PFSK-1 (cell line): ENCODE measurements around the gene SERINC4.

ENCODE experiments used
- FOXP2 ChIP-seq: optimal IDR thresholded peaks from 2 replicates; pipeline ENCODE3; 2011; ENCODE audit warnings: borderline replicate concordance, control low read depth, inconsistent platforms; ENCODE audit not compliant: insufficient read depth; ENCODE audit errors: extremely low read length, extremely low read depth
- POLR2AphosphoS5 ChIP-seq: IDR thresholded peaks from 2 replicates; pipeline ENCODE4 v1.6.1; 2012; ENCODE audit warnings: low read depth, mild to moderate bottlenecking, control low read depth, low read length, moderate library complexity
- REST ChIP-seq, 2 experiments: IDR thresholded peaks; 2 replicates each; pipeline versions ENCODE4 v1.6.1 to v1.8.0; 2011 to 2012; ENCODE audit warnings: low read depth in 2 of 2, low read length in 2 of 2, control low read depth in 1 of 2, inconsistent platforms in 1 of 2, mild to moderate bottlenecking in 1 of 2, moderate library complexity in 1 of 2; ENCODE audit not compliant: insufficient read depth in 1 of 2
- SIN3A ChIP-seq: IDR thresholded peaks from 2 replicates; pipeline ENCODE4 v1.6.1; 2012; ENCODE audit warnings: mild to moderate bottlenecking, low read length, moderate library complexity, borderline replicate concordance; ENCODE audit not compliant: insufficient read depth
- TAF1 ChIP-seq: IDR thresholded peaks from 2 replicates; pipeline ENCODE4 v1.6.1; 2012; ENCODE audit warnings: low read length, control low read depth, borderline replicate concordance; ENCODE audit not compliant: insufficient read depth

SERINC4 gene

GRCh38 chr15:43779016-43779415, 21.0 kb downstream of the SERINC4 start:
- no peak for TF ChIP-seq TAF1
- TF ChIP-seq REST (IDR thresholded peaks at IDR 0.05; ENCODE audit: insufficient read depth in 1 of 2, low read depth in 2 of 2, low read length in 2 of 2), result no peak
- TF ChIP-seq POLR2AphosphoS5, result no peak
- TF ChIP-seq SIN3A, result no peak
- TF ChIP-seq FOXP2, result no peak

GRCh38 chr15:43777267-43777914, 22.6 kb downstream of the SERINC4 start:
- no peak for TF ChIP-seq SIN3A
- peak; percentile 60 for TF ChIP-seq FOXP2
- TF ChIP-seq REST (IDR thresholded peaks at IDR 0.05; ENCODE audit: insufficient read depth in 1 of 2, low read depth in 2 of 2, low read length in 2 of 2), result no peak
- TF ChIP-seq POLR2AphosphoS5, result no peak; the same call in none of the 2 replicates
- no peak for TF ChIP-seq TAF1

- no peak for TF ChIP-seq TAF1
- peak; percentile 72; the same call in 1 of the 2 replicates for TF ChIP-seq POLR2AphosphoS5
- TF ChIP-seq FOXP2, result no peak
- 0 out of 2 replicates have a peak, but pooled peaks have one; percentile 4 for TF ChIP-seq SIN3A
Observed at GRCh38 chr15:43776718-43777266, 23.2 kb downstream of the SERINC4 start, which contains the start of gene ELL3. Gene ELL3, minus strand, starts transcription at chr15:43776966. Its CDS starts 65 bp downstream, at chr15:43776901.

GRCh38 chr15:43776101-43776717, 23.8 kb downstream of the SERINC4 start:
- TF ChIP-seq POLR2AphosphoS5, result no peak
- TF ChIP-seq SIN3A, result no peak
- TF ChIP-seq TAF1, result no peak
- no peak for TF ChIP-seq REST (IDR thresholded peaks at IDR 0.05; ENCODE audit: insufficient read depth in 1 of 2, low read depth in 2 of 2, low read length in 2 of 2)
- TF ChIP-seq FOXP2, result no peak

GRCh38 chr15:43775411-43775965, 24.5 kb downstream of the SERINC4 start:
- TF ChIP-seq TAF1 (no peak), SIN3A (no peak), REST (IDR thresholded peaks at IDR 0.05; ENCODE audit: insufficient read depth in 1 of 2, low read depth in 2 of 2, low read length in 2 of 2) (no peak), FOXP2 (no peak), POLR2AphosphoS5 (no peak)
